C4-2B (cell line): ENCODE measurements around the gene AHSG.

Experiments used
- H3K27ac ChIP-seq: fragments of 450-650 bp; 2 replicates; pipeline ENCODE4 v1.5.1; 2017
- CTCF ChIP-seq: fragments of 450-650 bp; conservative IDR thresholded peaks from 2 replicates; pipeline ENCODE4 v1.5.1; 2017; ENCODE audit warnings: mild to moderate bottlenecking
- ZFX ChIP-seq: fragments of 450-650 bp; IDR thresholded peaks from 2 replicates; pipeline ENCODE4 v1.6.1; 2017

AHSG gene

GRCh38 chr3:186588632-186589031 is 24.2 kb upstream of the AHSG start:
- no peak overlapping the region for H3K27ac ChIP-seq

GRCh38 chr3:186589121-186589520 is 23.7 kb upstream of the AHSG start:
- no peak for TF ChIP-seq ZFX
- peak; percentile 52 for TF ChIP-seq CTCF
- H3K27ac ChIP-seq: no peak overlapping the region

More at GRCh38 chr3:186588632-186589031, 24.2 kb upstream of the AHSG start:
- TF ChIP-seq CTCF (no peak), ZFX (no peak)

GRCh38 chr3:186589856-186590579 is 22.8 kb upstream of the AHSG start:
- H3K27ac ChIP-seq: no peak overlapping the region

GRCh38 chr3:186590580-186591295 is 22.1 kb upstream of the AHSG start:
- no peak overlapping the region for H3K27ac ChIP-seq

More at GRCh38 chr3:186589856-186590579, 22.8 kb upstream of the AHSG start:
- no peak for TF ChIP-seq ZFX
- no peak for TF ChIP-seq CTCF

GRCh38 chr3:186592682-186593081 is 20.2 kb upstream of the AHSG start:
- H3K27ac ChIP-seq: no peak overlapping the region
- no peak for TF ChIP-seq CTCF
- TF ChIP-seq ZFX: no peak

More at GRCh38 chr3:186590580-186591295, 22.1 kb upstream of the AHSG start:
- no peak for TF ChIP-seq ZFX

- TF ChIP-seq ZFX (no peak), CTCF (no peak)
- no peak overlapping the region for H3K27ac ChIP-seq
Measured at GRCh38 chr3:186593862-186594261, 19.0 kb upstream of the AHSG start.

GRCh38 chr3:186594591-186595113 is 18.2 kb upstream of the AHSG start:
- TF ChIP-seq CTCF (no peak), ZFX (no peak)
- no peak overlapping the region for H3K27ac ChIP-seq
